Stomach (tissue), 9 donors: ENCODE data around the gene EIPR1. TPM values are rescaled to one million over a fixed set of nuclear protein-coding genes. Genes with fewer than 3 reads are reported as not detected.

Experiments
- DNase-seq, 2 donors: peaks; one replicate each; pipeline versions ENCODE4 v3.0.0 to v3.0.0-alpha.2; 2013 to 2019
- H3K27ac ChIP-seq, 5 donors: fragments of 200-600 bp in 4 of 5; sonication (generic) in 4 of 5; one replicate each; pipeline ENCODE4 v1.5.1; 2013 to 2019; ENCODE audit warnings: mild to moderate bottlenecking in 1 of 5, moderate library complexity in 1 of 5
- H3K27me3 ChIP-seq, 3 donors: fragments of 200-600 bp; sonication (generic); one replicate each; pipeline ENCODE4 v1.5.1; 2017 to 2019; ENCODE audit warnings: mixed run types in 1 of 3
- H3K36me3 ChIP-seq, 4 donors: fragments of 200-600 bp; sonication (generic); 1 replicate in 3 of 4; 2 replicates in 1 of 4; pipeline ENCODE4 v1.5.1; 2016 to 2019
- H3K4me1 ChIP-seq, 4 donors: fragments of 200-600 bp; sonication (generic); one replicate each; pipeline ENCODE4 v1.5.1; 2016 to 2019
- H3K4me3 ChIP-seq, 4 donors: fragments of 200-600 bp; sonication (generic) in 3 of 4; one replicate each; pipeline ENCODE4 v1.5.1; 2016 to 2019; ENCODE audit warnings: mild to moderate bottlenecking in 1 of 4
- H3K9me3 ChIP-seq, 4 donors: fragments of 200-600 bp; sonication (generic); one replicate each; pipeline ENCODE4 v1.5.1; 2016 to 2019
- CTCF ChIP-seq, 7 experiments: fragments of 450-650 bp in 4 of 7; fragments of 200-600 bp in 3 of 7; sonication (generic) in 3 of 7; IDR thresholded peaks; one replicate each; pipeline ENCODE4 v1.5.1; 2016 to 2019; ENCODE audit warnings: antibody characterized with exemption in 7 of 7, control low read depth in 2 of 7, mild to moderate bottlenecking in 1 of 7
- EP300 ChIP-seq: sonication (generic); formaldehyde crosslinking; IDR thresholded peaks from one replicate; pipeline ENCODE4 v1.6.1; 2017; ENCODE audit warnings: antibody characterized with exemption
- POLR2A ChIP-seq, 4 donors: fragments of 450-650 bp; IDR thresholded peaks; one replicate each; pipeline ENCODE4 v1.6.1; 2016; ENCODE audit warnings: antibody characterized with exemption in 4 of 4, control low read depth in 2 of 4, mild to moderate bottlenecking in 1 of 4, moderate library complexity in 1 of 4
- POLR2AphosphoS5 ChIP-seq, 3 donors: sonication (generic); formaldehyde crosslinking; IDR thresholded peaks; one replicate each; pipeline ENCODE4 v1.6.1; 2016; ENCODE audit warnings: antibody characterized with exemption in 3 of 3
- WGBS, 5 donors: extraction: QIAGEN DNeasy Blood & Tissue Kit in 3 of 5; methylation state at CpG; one replicate each; pipeline versions ENCODE4 v1.1.5 to v1.1.7; 2013 to 2018; 5-methylcytosine and 5-hydroxymethylcytosine counted together
- intact Hi-C: fragments of 100-400 bp; cut with DNase I; formaldehyde crosslinking; loops from one replicate; pipeline ENCODE4 v1.15.1; 2023; ENCODE audit warnings: low total_unique reads
- polyA plus RNA-seq, 3 donors: library from polyadenylated mRNA; stranded (reverse); fragments of 200-250 nt; gene quantifications; one replicate each; pipeline ENCODE4 v1.2.3, GENCODE V29; 2013
- total RNA-seq, 5 donors: library from RNA; depleted of rRNA; stranded (reverse); fragments of >200 nt; gene quantifications; one replicate each; pipeline versions ENCODE4 v1.1.0 to v1.2.3, GENCODE V29; 2014 to 2016
- donor health status: healthy with polysubstance abuse.
- donor health status: Bipolar disorder and iron deficiency.
- donor health status: healthy.

The EIPR1 gene
- total and polyA plus RNA-seq, 8 donors: 1.2 to 39.4 (median 12.7) TPM

DNA sequence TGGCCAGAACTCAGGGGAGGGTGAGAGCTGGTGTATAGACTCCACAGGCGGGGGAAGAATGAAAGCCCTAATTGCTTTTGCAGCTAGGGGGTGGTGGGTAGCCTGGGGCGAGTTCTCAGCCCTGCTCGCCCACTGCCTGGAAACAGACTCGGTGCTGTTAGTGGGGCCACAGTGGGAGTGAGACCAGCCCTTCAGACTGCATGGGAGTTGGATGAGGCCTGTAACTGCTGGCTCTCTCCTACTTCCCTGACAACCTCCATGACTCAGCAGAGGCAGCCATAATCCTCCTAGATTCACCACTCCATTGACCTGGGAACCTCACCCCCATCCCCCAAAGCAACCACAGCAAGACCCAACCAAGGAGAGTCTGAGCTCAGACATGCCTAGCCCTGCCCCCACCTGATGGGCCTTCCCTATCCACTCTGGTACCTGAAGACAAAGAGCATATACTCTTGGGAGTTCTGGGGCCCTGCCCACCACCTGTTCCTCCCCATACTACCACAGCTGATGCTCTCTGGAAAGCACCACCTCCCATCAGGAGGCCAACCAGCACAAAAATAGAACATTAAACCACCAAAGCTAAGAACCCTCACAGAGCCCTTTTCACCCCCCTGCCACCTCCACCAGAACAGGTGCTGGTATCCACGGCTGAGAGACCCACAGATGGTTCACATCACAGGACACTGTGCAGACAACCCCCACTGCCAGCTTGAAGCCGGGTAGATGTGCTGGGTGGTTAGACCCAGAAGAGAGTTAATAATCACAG is 226.3 kb downstream of the EIPR1 start:
- TF ChIP-seq POLR2A (IDR thresholded peaks at IDR 0.05): no peak
- no peak for TF ChIP-seq CTCF (IDR thresholded peaks at IDR 0.05)
- TF ChIP-seq EP300: no peak
- no peak for TF ChIP-seq POLR2AphosphoS5 (IDR thresholded peaks at IDR 0.05)
- H3K36me3 ChIP-seq: peaks cover 0 to 14% (median 0%) of the 10 kb centered on the region in 4 donors
- no peak for DNase-seq
- H3K4me3 ChIP-seq: no peak overlapping the region
- H3K9me3 ChIP-seq: peaks cover 0 to 10% (median 2%) of the 10 kb centered on the region in 4 donors
- WGBS, 5 donors: 89 to 96% (median 90%) methylated on average over 6 of the region's 6 CpGs
- intact Hi-C loops: no loop called here
- no peak overlapping the region for H3K27ac ChIP-seq
- no peaks in the 10 kb centered on the region for H3K4me1 ChIP-seq
- H3K27me3 ChIP-seq: no peaks in the 10 kb centered on the region

DNA sequence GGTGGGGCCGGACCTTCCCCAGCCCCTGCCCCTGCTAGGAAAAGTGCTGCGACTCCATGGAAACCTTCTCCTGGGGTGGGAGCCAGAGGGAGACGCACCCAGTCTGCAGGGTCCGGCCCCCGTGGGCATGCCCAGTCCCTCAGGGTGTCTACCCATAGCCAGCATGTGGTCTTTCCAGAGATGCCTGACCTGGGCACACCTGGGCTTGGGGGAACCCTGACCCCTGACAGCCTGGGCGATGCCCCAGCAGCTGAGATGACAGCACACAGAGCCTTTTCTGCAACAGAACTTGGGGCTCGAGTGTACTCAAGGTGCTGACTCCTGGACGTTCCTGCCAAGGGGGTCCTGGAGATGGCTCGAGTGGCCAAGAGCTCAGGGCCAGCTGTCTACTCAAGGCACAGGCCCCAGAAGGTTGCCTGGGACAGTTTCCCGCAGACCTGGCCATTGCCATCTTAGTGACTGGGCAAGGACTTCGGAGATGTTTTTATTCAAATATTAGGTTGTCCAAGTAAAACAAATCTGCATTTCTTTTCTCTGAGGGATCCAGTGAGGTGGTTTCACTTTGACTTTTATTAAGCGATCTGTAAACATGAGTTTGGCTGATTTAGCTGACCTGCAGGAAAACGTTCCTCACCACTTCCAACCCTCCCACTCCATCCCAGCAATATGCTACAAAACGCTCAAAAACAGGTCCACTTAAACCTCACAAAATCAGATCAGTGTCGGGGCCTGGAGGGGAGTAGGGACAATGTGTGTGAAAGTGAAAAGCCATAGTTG is 228.0 kb downstream of the EIPR1 start:
- Histone ChIP-seq H3K4me3 (no peak overlapping the region), H3K36me3 (peaks cover 0 to 14% (median 0%) of the 10 kb centered on the region in 4 donors), H3K9me3 (peaks cover 0 to 10% (median 2%) of the 10 kb centered on the region in 4 donors), H3K27ac (no peak overlapping the region), H3K27me3 (no peaks in the 10 kb centered on the region), H3K4me1 (no peaks in the 10 kb centered on the region)
- 72 to 84% (median 74%) methylated on average over 11 to 15 of the region's 15 CpGs for WGBS, 5 donors
- no peak for DNase-seq
- TF ChIP-seq POLR2AphosphoS5 (IDR thresholded peaks at IDR 0.05) (no peak), POLR2A (IDR thresholded peaks at IDR 0.05) (no peak), EP300 (no peak), CTCF (IDR thresholded peaks at IDR 0.05) (no peak)
- intact Hi-C loops: no loop called here

DNA sequence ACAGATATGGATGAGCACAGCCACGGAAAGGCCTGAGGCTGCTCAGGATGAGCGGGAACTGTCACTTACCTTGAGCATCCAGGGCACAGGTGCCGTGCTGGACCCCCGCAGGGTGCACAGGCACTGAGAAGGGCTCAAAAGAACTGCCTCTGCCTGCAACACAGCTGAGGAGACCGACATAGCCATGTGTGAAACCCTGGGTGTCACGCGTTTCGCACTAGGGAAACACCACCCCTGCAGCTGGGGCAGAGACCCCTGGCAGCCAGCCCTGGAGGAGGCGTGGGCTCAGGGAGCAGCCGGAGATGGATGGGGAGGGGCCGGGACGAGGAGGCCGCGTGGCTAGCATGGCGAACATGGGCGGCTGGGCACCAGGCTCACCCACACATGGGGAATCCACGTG is 228.9 kb downstream of the EIPR1 start:
- TF ChIP-seq POLR2A (IDR thresholded peaks at IDR 0.05) (no peak), POLR2AphosphoS5 (IDR thresholded peaks at IDR 0.05) (no peak), EP300 (no peak), CTCF (IDR thresholded peaks at IDR 0.05) (no peak)

DNA sequence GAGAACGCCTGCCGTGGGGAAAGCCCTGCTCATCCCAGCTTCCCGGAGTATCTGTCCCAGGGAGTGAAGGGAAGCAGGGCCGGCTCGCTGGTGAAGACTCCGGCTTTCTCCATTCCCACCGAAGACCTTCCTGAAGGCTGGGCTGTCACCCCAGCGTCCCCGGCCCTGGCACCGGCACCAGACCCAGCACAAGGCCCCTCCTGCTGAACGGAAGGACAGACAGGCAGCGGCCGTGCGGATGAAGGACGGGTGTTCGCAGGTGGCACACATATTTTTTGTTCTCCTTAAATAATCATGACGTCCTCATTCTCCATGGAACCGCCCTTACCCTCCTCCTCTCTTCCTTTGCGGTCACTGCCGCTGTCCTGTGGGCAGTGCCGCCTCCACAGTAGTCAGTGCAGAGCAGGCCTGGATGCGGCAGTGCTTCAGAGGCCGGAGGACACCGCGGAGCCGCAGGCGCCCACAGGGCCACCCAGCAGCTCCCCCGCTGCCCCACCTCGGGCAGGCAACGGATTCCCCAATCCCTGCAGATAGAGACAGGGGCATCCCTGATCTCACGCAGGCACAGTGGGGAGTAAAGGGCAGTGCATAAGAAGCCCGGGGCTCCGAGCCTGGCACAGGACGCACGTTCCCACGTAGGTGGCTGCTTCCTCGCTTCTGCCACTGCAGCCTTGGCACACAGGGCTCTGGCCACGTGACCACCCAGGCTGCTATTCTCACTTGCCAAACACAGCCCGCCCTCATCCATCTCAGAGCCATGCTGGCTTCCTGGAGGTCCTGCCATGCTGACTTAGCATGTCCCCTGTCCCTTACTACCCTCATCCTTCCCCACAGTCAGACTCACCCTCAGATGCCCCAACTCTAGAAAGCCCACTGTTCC is 229.7 kb downstream of the EIPR1 start:
- Histone ChIP-seq H3K27me3 (no peaks in the 10 kb centered on the region), H3K4me3 (no peak overlapping the region), H3K9me3 (peaks cover 0 to 10% (median 2%) of the 10 kb centered on the region in 4 donors), H3K27ac (no peak overlapping the region), H3K4me1 (no peaks in the 10 kb centered on the region), H3K36me3 (peaks cover 0 to 14% (median 0%) of the 10 kb centered on the region in 4 donors)
- no peak for DNase-seq
- WGBS, 5 donors: 86 to 92% (median 90%) methylated on average over 36 to 39 of the region's 39 CpGs
- TF ChIP-seq POLR2A (IDR thresholded peaks at IDR 0.05) (no peak), POLR2AphosphoS5 (IDR thresholded peaks at IDR 0.05) (no peak), CTCF (IDR thresholded peaks at IDR 0.05) (no peak), EP300 (no peak)
- intact Hi-C loops: no loop called here

More for the DNA sequence above, 228.9 kb downstream of the EIPR1 start:
- no peak for DNase-seq
- no peak overlapping the region for H3K27ac ChIP-seq
- peaks cover 0 to 10% (median 2%) of the 10 kb centered on the region in 4 donors for H3K9me3 ChIP-seq
- peaks cover 0 to 14% (median 0%) of the 10 kb centered on the region in 4 donors for H3K36me3 ChIP-seq
- no peak overlapping the region for H3K4me3 ChIP-seq
- H3K4me1 ChIP-seq: no peaks in the 10 kb centered on the region
- no peaks in the 10 kb centered on the region for H3K27me3 ChIP-seq
- 85 to 91% (median 86%) methylated on average over 16 to 17 of the region's 17 CpGs for WGBS, 5 donors
- intact Hi-C loops: no loop called here
